ENCODE measurements around the gene DENND1B.

GRCh38 chr1:197798492-197798891 is 23.2 kb upstream of the DENND1B start:
- TF ChIP-seq CTCF (IDR thresholded peaks at IDR 0.05; ENCODE audit: poor library complexity), result no peak
- TF ChIP-seq EZH2 (IDR thresholded peaks at IDR 0.05; ENCODE audit: borderline replicate concordance), result no peak
- no peak for TF ChIP-seq EZH2phosphoT487 (IDR thresholded peaks at IDR 0.05; ENCODE audit: low read depth, severe bottlenecking, unreplicated experiment)
